Spleen (tissue), 7 donors: ENCODE data around the gene PIGQ.

ENCODE experiments used
- POLR2A ChIP-seq, 3 donors: fragments of 450-650 bp; IDR thresholded peaks; one replicate each; pipeline ENCODE4 v1.5.1; 2017; ENCODE audit warnings: antibody characterized with exemption in 3 of 3, mild to moderate bottlenecking in 1 of 3
- TF ChIP-seq, protein P1 (sequence below), 11 experiments: fragments of 200-600 bp in 7 of 11; fragments of 450-650 bp in 4 of 11; sonication (generic) in 4 of 11; IDR thresholded peaks in 8 of 11; conservative IDR thresholded peaks in 3 of 11; 1 replicate in 7 of 11; 2 replicates in 4 of 11; pipeline versions ENCODE4 v1.4.0 to v1.8.0; 2016 to 2021; ENCODE audit warnings: antibody characterized with exemption in 11 of 11, inconsistent platforms in 4 of 11, mild to moderate bottlenecking in 1 of 11
- donor health status: DM: no; HTN: no; CAD: no; lungs with moderate emphysema.
- donor health status: DM: no; HTN: no; CAD: no.
- donor health status: DM: no; HTN: no; CAD: no.

DNA sequence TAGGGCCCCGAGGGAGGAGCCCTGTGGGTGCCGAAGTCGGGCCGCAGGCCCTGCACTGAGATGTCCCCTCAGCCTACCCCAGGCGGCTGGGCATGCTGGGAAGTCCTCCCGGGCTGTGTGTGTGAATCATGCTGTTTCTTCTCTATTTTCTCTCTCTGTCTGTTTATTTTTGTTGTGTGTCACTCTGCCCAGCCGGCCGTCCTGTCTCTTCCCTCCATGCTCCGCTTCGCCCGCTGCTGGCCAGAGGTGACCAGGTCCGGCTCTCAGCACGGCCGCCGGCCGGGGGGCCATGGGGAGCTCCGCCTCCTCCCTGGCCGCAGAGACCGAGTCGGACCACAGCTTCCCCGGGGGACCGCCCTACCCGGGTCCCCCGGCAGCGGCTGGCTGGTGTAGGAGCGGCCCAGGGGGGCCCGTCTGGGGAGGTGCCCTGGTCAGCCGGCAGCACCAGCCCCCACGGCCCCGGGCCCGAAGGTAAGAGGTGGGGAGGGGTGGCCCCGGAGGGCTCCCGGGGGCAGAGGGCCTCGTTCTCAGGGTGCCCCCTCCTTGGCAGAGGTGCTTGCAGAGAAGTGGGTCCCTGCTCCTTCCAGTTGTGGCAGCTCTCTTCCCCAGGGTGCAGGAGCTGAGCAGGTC is 29.8 kb upstream of the PIGQ start:
- TF ChIP-seq, protein P1, sequence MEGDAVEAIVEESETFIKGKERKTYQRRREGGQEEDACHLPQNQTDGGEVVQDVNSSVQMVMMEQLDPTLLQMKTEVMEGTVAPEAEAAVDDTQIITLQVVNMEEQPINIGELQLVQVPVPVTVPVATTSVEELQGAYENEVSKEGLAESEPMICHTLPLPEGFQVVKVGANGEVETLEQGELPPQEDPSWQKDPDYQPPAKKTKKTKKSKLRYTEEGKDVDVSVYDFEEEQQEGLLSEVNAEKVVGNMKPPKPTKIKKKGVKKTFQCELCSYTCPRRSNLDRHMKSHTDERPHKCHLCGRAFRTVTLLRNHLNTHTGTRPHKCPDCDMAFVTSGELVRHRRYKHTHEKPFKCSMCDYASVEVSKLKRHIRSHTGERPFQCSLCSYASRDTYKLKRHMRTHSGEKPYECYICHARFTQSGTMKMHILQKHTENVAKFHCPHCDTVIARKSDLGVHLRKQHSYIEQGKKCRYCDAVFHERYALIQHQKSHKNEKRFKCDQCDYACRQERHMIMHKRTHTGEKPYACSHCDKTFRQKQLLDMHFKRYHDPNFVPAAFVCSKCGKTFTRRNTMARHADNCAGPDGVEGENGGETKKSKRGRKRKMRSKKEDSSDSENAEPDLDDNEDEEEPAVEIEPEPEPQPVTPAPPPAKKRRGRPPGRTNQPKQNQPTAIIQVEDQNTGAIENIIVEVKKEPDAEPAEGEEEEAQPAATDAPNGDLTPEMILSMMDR (IDR thresholded peaks at IDR 0.05 in 8 of 11, conservative IDR thresholded peaks at IDR 0.05 in 3 of 11) = no peak
- TF ChIP-seq POLR2A (IDR thresholded peaks at IDR 0.05) = no peak
